Calu3 (cell line): ENCODE measurements around the gene COL5A1. TPM values are rescaled to one million over a fixed set of nuclear protein-coding genes. Genes with fewer than 3 reads are reported as not detected.
"Not testable (repeated sequence)": the region's sequence is repeated elsewhere in the genome, so short reads cannot be mapped to it uniquely, and the experiment has no call there.

Source experiments
- BruUV-seq: library from RNA; stranded (reverse); fragments of 400-500 nt; replicated peaks from 2 replicates; lab custom pipeline; 2021; lab: Mats Ljungman, UMichigan
- CTCF ChIA-PET: fragments of 300-600 bp; sonication (Branson Sonifier 250); formaldehyde crosslinking; loops from one replicate; lab custom pipeline; 2022; ENCODE audit warnings: antibody characterized with exemption; lab: Charles Lee
- DNase-seq: peaks from one replicate; pipeline ENCODE4 v3.0.0; 2022
- H3K27ac Mint-ChIP-seq: one replicate; pipeline ENCODE4 v1.8.0; 2022; ENCODE audit warnings: mixed read lengths; ENCODE audit not compliant: unreplicated experiment
- H3K27me3 Mint-ChIP-seq: one replicate; pipeline ENCODE4 v1.8.0; 2022; ENCODE audit warnings: mixed read lengths; ENCODE audit not compliant: unreplicated experiment
- H3K36me3 Mint-ChIP-seq: one replicate; pipeline ENCODE4 v1.8.0; 2022; ENCODE audit warnings: mild to moderate bottlenecking, moderate library complexity, mixed read lengths; ENCODE audit not compliant: insufficient read depth, unreplicated experiment
- H3K4me1 Mint-ChIP-seq: one replicate; pipeline ENCODE4 v1.8.0; 2022; ENCODE audit warnings: mild to moderate bottlenecking, low read depth, mixed read lengths; ENCODE audit not compliant: unreplicated experiment
- H3K4me3 Mint-ChIP-seq: one replicate; pipeline ENCODE4 v1.8.0; 2022; ENCODE audit warnings: mild to moderate bottlenecking, low read depth, moderate library complexity, mixed read lengths; ENCODE audit not compliant: unreplicated experiment
- H3K9me3 Mint-ChIP-seq: one replicate; pipeline ENCODE4 v1.8.0; 2022; ENCODE audit warnings: low read depth, mixed read lengths; ENCODE audit not compliant: unreplicated experiment
- intact Hi-C: fragments of 100-400 bp; cut with micrococcal nuclease; formaldehyde crosslinking; loops from one replicate; pipeline ENCODE4 v1.10.0; 2022; ENCODE audit not compliant: unreplicated experiment
- total RNA-seq: library from RNA; stranded (reverse); gene quantifications from 2 replicates; pipeline ENCODE4 v1.2.3, GENCODE V29; 2022
- TF ChIP-seq, protein P1 (sequence below): fragments of 200-600 bp; IDR thresholded peaks from one replicate; pipeline ENCODE4 v1.8.0; 2022; ENCODE audit warnings: antibody characterized with exemption; ENCODE audit not compliant: unreplicated experiment

The COL5A1 gene
- total RNA-seq, 1 experiment from 2014 or later = not detected

DNA sequence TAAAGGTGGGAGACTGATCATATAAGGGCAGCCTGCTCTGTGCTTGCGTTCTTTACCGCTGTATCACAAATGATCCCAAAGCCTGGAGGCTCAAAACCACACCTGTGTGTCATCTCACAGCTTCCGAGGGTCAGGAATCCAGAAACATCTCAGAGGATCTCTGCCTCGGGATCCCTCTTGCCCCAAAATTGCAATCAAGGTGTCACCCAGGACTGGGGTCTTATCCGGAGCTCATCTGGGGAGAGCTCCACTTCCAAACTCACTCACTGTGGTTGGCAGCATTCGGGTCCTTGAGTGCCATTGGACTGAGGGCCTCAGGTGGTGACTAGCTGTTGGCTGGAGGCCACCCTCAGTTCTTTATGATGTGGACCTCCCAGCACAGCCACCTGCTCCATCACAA is 212.3 kb downstream of the COL5A1 start:
- H3K27me3 Mint-ChIP-seq = no peaks in the 10 kb centered on the region
- H3K4me1 Mint-ChIP-seq = no peaks in the 10 kb centered on the region
- TF ChIP-seq, protein P1, sequence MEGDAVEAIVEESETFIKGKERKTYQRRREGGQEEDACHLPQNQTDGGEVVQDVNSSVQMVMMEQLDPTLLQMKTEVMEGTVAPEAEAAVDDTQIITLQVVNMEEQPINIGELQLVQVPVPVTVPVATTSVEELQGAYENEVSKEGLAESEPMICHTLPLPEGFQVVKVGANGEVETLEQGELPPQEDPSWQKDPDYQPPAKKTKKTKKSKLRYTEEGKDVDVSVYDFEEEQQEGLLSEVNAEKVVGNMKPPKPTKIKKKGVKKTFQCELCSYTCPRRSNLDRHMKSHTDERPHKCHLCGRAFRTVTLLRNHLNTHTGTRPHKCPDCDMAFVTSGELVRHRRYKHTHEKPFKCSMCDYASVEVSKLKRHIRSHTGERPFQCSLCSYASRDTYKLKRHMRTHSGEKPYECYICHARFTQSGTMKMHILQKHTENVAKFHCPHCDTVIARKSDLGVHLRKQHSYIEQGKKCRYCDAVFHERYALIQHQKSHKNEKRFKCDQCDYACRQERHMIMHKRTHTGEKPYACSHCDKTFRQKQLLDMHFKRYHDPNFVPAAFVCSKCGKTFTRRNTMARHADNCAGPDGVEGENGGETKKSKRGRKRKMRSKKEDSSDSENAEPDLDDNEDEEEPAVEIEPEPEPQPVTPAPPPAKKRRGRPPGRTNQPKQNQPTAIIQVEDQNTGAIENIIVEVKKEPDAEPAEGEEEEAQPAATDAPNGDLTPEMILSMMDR = no peak
- H3K36me3 Mint-ChIP-seq = no peaks in the 10 kb centered on the region
- no peak overlapping the region for H3K27ac Mint-ChIP-seq
- intact Hi-C loops = no loop called here
- CTCF ChIA-PET = no interaction called here
- H3K4me3 Mint-ChIP-seq = no peak overlapping the region
- H3K9me3 Mint-ChIP-seq = peaks cover 3% of the 10 kb centered on the region
- BruUV-seq = no TSS peak
- no peak for DNase-seq

DNA sequence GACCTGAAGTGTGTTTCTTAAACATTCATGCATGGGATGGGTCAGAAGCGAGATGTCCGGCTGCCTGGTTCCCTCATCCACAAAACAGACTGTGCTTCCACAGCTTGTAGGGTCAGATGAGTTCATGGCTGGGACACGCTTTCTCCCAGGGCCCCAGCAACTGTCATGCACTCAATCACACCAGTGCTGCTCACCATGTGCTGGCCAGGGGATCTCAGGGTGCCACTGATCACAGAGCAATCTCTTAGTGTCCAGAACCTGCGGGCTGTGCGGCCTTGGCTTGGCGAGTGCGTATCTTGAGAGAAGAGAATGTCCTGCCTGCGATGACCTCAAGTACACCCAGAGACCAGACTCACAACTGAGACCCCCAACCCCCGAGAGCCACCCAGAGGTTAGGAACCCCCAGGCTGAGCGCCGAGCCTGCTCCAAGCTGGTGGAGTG is 213.0 kb downstream of the COL5A1 start:
- H3K27ac Mint-ChIP-seq = no peak overlapping the region
- H3K9me3 Mint-ChIP-seq = peaks cover 3% of the 10 kb centered on the region
- intact Hi-C loops = no loop called here
- CTCF ChIA-PET = no interaction called here
- no peak overlapping the region for H3K4me3 Mint-ChIP-seq
- DNase-seq = no peak
- no TSS peak for BruUV-seq
- no peaks in the 10 kb centered on the region for H3K27me3 Mint-ChIP-seq
- TF ChIP-seq, protein P1 = no peak
- no peaks in the 10 kb centered on the region for H3K4me1 Mint-ChIP-seq
- no peaks in the 10 kb centered on the region for H3K36me3 Mint-ChIP-seq

DNA sequence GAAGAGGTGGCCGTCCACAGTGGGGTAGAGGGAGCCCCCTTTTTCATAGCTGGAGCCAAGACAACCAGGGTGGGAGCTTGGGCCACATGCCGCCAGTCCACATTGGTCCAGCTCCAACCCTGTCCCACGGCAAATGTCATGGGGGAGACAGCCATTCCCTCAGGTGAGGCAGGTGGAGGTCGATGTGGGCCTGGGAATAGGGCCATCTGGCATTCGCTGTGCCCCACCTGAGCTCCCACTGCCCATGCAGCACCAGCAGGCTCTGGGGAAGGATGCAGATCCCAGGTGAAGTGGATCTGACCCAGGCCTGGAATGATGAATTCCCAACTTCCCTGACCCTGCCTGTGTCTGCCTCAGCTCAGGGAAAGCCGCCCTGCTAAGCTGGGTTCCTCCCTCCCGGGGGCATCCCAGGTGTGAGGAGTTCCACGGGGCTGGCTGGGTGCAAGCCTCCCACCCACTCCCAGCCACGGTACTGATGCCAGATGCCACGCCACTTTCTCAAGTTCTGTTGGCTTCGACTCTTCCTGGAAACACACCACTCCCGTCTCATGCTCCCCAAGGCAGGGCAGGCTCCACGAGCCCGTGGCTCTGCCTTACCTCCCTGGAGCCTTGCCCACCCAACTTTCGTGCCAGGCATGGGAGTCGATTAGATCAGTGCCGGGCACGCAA is 213.8 kb downstream of the COL5A1 start:
- TF ChIP-seq, protein P1 = no peak
- Mint-ChIP-seq H3K27me3 (no peaks in the 10 kb centered on the region), H3K4me1 (no peaks in the 10 kb centered on the region), H3K36me3 (no peaks in the 10 kb centered on the region), H3K4me3 (no peak overlapping the region), H3K9me3 (peaks cover 3% of the 10 kb centered on the region), H3K27ac (no peak overlapping the region)
- no TSS peak for BruUV-seq
- no peak for DNase-seq
- CTCF ChIA-PET = no interaction called here
- intact Hi-C loops = no loop called here

DNA sequence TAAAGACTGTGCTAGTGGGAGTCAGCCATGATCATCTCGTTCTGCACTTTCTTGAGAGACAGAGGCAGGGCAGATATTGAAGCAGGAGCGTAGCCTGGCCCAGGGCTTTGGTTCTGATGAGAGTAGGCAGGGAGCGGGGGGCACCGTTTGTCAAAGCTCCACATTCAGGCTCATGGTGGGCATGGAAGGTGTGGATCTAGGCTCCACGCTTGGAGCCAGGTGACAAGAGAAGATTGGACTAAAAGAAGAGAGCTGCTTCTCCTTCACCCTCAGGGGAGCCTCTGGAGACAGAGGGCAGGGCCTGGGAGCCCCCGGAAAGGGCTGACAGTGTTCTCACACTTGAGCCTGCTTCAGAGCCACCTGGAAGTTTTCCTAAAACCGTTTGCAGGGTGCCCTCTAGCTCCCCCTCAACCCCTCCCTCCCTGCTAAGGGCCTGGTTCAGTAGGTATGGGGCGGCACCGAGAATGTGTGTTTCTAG is 214.3 kb downstream of the COL5A1 start:
- Mint-ChIP-seq H3K36me3 (no peaks in the 10 kb centered on the region), H3K27me3 (no peaks in the 10 kb centered on the region), H3K4me3 (no peak overlapping the region), H3K9me3 (peaks cover 3% of the 10 kb centered on the region), H3K27ac (no peak overlapping the region), H3K4me1 (no peaks in the 10 kb centered on the region)
- no TSS peak for BruUV-seq
- CTCF ChIA-PET = no interaction called here
- intact Hi-C loops = no loop called here
- TF ChIP-seq, protein P1 = no peak
- DNase-seq = no peak

DNA sequence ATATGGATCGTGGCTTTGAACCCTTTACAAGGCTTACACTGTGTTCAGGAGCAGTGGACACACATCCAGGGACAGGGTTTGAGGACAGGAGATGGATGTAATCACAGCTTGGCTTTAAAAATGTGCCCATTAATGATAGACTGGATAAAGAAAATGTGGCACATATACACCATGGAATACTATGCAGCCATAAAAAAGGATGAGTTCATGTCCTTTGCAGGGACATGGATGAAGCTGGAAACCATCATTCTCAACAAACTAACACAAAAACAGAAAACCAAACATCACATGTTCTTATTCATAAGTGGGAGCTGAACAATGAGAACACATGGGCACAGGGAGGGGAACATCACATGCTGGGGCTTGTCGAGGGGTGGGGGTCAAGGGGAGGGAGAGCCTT is 215.8 kb downstream of the COL5A1 start:
- H3K9me3 Mint-ChIP-seq, DNase-seq, H3K36me3 Mint-ChIP-seq, H3K4me3 Mint-ChIP-seq, BruUV-seq, H3K27ac Mint-ChIP-seq, intact Hi-C loops, H3K4me1 Mint-ChIP-seq, H3K27me3 Mint-ChIP-seq: not testable (repeated sequence)
- CTCF ChIA-PET = interaction anchor here (0.7 kb wide), 1 partner anchor 416 kb away, joined by 3 read pairs; no protein-coding TSS in a partner anchor
